Osteoblast (primary cell): ENCODE measurements around the gene PRSS8. TPM values are rescaled to one million over a fixed set of nuclear protein-coding genes. Genes with fewer than 3 reads are reported as not detected.

ENCODE experiments used
- DNase-seq: peaks from one replicate; pipeline ENCODE4 v3.0.0; 2011; ENCODE audit warnings: low spot score, mixed read lengths; ENCODE audit not compliant: insufficient read length; ENCODE audit errors: missing footprints
- H2AFZ ChIP-seq: 2 replicates; pipeline ENCODE4 v1.6.0; 2011; ENCODE audit warnings: mild to moderate bottlenecking, low read length
- H3K27ac ChIP-seq: 2 replicates; pipeline ENCODE4 v1.5.1; 2011; ENCODE audit warnings: mild to moderate bottlenecking, low read depth, low read length, moderate library complexity
- H3K27me3 ChIP-seq: 2 replicates; pipeline ENCODE4 v1.6.0; 2012; ENCODE audit warnings: mild to moderate bottlenecking, control low read depth, inconsistent platforms, low read length, moderate library complexity; ENCODE audit not compliant: insufficient read depth
- H3K36me3 ChIP-seq: 2 replicates; pipeline ENCODE4 v1.5.1; 2011; ENCODE audit warnings: mild to moderate bottlenecking, low read length, control low read depth, moderate library complexity; ENCODE audit not compliant: insufficient read depth
- H3K4me1 ChIP-seq: 2 replicates; pipeline ENCODE4 v1.5.1; 2011; ENCODE audit warnings: mild to moderate bottlenecking, low read length, control low read depth, moderate library complexity; ENCODE audit not compliant: insufficient read depth
- H3K4me2 ChIP-seq: 2 replicates; pipeline ENCODE4 v1.6.0; 2011; ENCODE audit warnings: mild to moderate bottlenecking, low read length; ENCODE audit not compliant: insufficient read depth
- H3K4me3 ChIP-seq: fragments of 200-600 bp; sonication (generic); 3 replicates; pipeline ENCODE4 v1.5.1; 2012; ENCODE audit warnings: mild to moderate bottlenecking, low read length, inconsistent platforms; ENCODE audit not compliant: insufficient read depth
- H3K79me2 ChIP-seq: 2 replicates; pipeline ENCODE4 v1.6.0; 2012; ENCODE audit warnings: mild to moderate bottlenecking, low read length, control low read depth, inconsistent platforms; ENCODE audit not compliant: insufficient read depth
- H3K9me3 ChIP-seq: 2 replicates; pipeline ENCODE4 v1.5.1; 2011; ENCODE audit warnings: low read depth, low read length, control low read depth
- H4K20me1 ChIP-seq: 2 replicates; pipeline ENCODE4 v1.6.0; 2012; ENCODE audit warnings: mild to moderate bottlenecking, low read length, control low read depth; ENCODE audit not compliant: insufficient read depth
- small RNA-seq: library from RNA; depleted of rRNA; stranded (forward); fragments of <200 nt; gene quantifications from one replicate; pipeline ENCODE3, GENCODE V24; 2012
- total RNA-seq: library from RNA; depleted of rRNA; stranded (reverse); fragments of >200 nt; gene quantifications from 2 replicates; pipeline ENCODE4 v1.2.3, GENCODE V29; 2012
- TF ChIP-seq, protein P1 (sequence below): IDR thresholded peaks from 2 replicates; pipeline ENCODE4 v1.5.1; 2011; ENCODE audit warnings: mild to moderate bottlenecking, low read depth, low read length, moderate library complexity; ENCODE audit errors: extremely low read depth

The PRSS8 gene
- total RNA-seq, 1 donor, result not detected

DNA sequence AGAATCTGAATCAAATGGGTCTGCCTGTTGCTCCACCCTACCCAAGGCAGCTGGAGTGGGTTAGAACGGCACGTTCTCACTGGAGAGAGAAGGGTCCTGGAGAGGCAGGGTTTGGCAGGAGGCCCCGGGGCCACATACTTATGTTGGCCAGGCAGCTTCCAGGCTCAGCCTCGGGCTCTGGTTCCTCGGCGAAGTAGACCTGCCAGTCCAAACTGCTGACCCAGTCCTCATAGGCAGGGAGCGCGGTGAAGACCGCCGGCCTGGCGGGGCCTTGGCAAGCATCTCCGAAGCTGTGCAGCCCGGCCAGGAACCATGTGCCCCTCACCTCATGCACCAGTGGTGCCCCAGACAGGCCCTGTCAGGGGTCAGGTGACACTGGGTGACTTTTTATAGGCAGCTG is 51.5 kb downstream of the PRSS8 start:
- Histone ChIP-seq H3K36me3 (peaks cover 23% of the 10 kb centered on the region), H3K4me3 (no peak overlapping the region), H3K27ac (no peak overlapping the region), H3K27me3 (no peaks in the 10 kb centered on the region), H4K20me1 (no peaks in the 10 kb centered on the region), H3K4me2 (no peak overlapping the region), H3K79me2 (peaks cover 45% of the 10 kb centered on the region), H3K4me1 (no peaks in the 10 kb centered on the region), H2AFZ (no peak overlapping the region), H3K9me3 (no peaks in the 10 kb centered on the region)
- DNase-seq, result peak; percentile 34
- TF ChIP-seq, protein P1, sequence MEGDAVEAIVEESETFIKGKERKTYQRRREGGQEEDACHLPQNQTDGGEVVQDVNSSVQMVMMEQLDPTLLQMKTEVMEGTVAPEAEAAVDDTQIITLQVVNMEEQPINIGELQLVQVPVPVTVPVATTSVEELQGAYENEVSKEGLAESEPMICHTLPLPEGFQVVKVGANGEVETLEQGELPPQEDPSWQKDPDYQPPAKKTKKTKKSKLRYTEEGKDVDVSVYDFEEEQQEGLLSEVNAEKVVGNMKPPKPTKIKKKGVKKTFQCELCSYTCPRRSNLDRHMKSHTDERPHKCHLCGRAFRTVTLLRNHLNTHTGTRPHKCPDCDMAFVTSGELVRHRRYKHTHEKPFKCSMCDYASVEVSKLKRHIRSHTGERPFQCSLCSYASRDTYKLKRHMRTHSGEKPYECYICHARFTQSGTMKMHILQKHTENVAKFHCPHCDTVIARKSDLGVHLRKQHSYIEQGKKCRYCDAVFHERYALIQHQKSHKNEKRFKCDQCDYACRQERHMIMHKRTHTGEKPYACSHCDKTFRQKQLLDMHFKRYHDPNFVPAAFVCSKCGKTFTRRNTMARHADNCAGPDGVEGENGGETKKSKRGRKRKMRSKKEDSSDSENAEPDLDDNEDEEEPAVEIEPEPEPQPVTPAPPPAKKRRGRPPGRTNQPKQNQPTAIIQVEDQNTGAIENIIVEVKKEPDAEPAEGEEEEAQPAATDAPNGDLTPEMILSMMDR, result no peak

DNA sequence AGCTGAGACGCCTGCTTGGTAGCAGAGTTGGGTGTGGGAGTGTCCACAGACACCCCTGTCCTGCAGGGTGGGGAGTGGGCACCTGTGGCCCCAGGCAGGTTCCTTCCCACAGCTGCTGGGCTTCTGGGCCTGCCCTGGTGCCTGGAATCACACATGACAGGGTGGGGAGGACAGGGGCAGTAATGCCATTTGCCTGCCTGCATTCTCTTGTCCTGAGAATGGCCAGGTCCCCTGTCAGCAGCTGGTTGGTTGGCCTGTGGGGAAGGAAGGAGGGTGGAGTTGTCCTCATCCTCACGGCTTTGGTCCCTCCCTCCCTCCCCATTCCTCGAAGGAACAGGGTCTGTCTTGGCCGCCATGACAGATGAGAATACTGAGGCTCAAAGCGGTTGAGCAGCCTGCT is 52.0 kb downstream of the PRSS8 start:
- peaks cover 22% of the 10 kb centered on the region for H3K36me3 ChIP-seq
- H2AFZ ChIP-seq, result no peak overlapping the region
- H3K4me3 ChIP-seq, result no peak overlapping the region
- H3K4me1 ChIP-seq, result no peaks in the 10 kb centered on the region
- DNase-seq, result peak; percentile 82
- no peak overlapping the region for H3K27ac ChIP-seq
- no peaks in the 10 kb centered on the region for H3K9me3 ChIP-seq
- no peaks in the 10 kb centered on the region for H4K20me1 ChIP-seq
- no peak overlapping the region for H3K4me2 ChIP-seq
- H3K79me2 ChIP-seq, result peaks cover 45% of the 10 kb centered on the region
- no peaks in the 10 kb centered on the region for H3K27me3 ChIP-seq
- TF ChIP-seq, protein P1, result no peak

DNA sequence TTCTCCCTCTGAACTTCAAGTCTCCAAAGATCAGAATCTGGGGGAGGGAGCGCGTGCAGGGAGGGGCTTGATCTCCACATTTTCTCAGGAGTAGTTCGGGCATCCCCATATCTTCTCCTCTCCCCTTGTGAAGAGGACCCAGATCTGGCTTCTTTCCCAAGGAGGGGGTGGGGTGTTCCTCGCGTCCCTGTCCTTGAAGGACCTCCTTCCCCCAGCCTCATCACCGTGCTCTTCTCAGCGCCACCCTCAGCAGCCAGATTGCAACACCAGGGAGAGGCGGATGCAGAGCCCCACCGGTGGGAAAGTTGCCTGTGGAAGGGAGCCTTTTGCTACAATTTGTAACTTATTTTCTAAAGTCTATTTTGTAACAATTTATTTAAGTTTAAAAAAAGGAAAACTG is 52.4 kb downstream of the PRSS8 start:
- no peak overlapping the region for H2AFZ ChIP-seq
- no peaks in the 10 kb centered on the region for H4K20me1 ChIP-seq
- peaks cover 26% of the 10 kb centered on the region for H3K36me3 ChIP-seq
- no peaks in the 10 kb centered on the region for H3K4me1 ChIP-seq
- H3K27ac ChIP-seq, result no peak overlapping the region
- no peak overlapping the region for H3K4me3 ChIP-seq
- TF ChIP-seq, protein P1, result no peak
- H3K9me3 ChIP-seq, result no peaks in the 10 kb centered on the region
- no peak overlapping the region for H3K4me2 ChIP-seq
- no peaks in the 10 kb centered on the region for H3K27me3 ChIP-seq
- peak; percentile 86 for DNase-seq
- H3K79me2 ChIP-seq, result peaks cover 45% of the 10 kb centered on the region

DNA sequence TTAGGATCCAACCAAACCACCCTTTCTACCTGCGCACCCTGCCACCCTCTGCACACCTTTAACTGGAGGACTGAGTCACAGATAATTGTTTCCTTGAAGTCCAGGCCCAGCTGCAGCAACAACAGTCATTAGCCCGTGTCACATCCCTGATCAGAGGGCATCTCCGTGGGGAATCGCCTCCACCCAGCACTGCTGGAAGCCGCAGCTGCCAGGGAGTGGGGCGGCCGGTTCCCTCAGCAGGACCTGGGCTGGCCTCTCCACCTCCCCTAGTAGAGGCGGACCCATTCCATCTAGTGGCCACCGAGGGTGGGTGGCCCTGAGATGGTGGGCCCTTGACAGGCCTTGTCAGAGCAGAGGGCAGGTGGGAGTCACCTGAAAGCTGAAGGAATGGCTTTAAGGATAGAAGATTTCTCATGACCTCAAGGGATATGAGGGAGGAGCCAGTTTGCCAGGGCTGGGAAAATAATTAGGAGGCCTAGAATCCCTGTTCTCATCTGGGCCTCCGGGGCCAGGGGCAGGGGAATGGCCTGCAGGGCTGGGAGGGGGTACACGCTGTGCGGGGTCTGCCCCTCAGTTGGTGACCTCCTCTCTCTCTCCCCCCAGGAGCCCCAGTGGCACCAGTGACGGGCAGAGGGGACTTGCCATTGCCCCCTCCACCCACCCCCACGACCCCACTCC is 53.0 kb downstream of the PRSS8 start:
- no peaks in the 10 kb centered on the region for H3K9me3 ChIP-seq
- H3K79me2 ChIP-seq, result peaks cover 48% of the 10 kb centered on the region
- no peaks in the 10 kb centered on the region for H3K4me1 ChIP-seq
- H3K36me3 ChIP-seq, result peaks cover 32% of the 10 kb centered on the region
- TF ChIP-seq, protein P1, result no peak
- peak; percentile 61 for DNase-seq
- no peak overlapping the region for H2AFZ ChIP-seq
- no peaks in the 10 kb centered on the region for H4K20me1 ChIP-seq
- H3K27ac ChIP-seq, result no peak overlapping the region
- H3K4me2 ChIP-seq, result no peak overlapping the region
- H3K4me3 ChIP-seq, result no peak overlapping the region
- H3K27me3 ChIP-seq, result no peaks in the 10 kb centered on the region

Small RNA genes within 50 kb of the gene (small RNA-seq; reads per million reads assigned to genes)
- gene AC009088.4 (not detected), gene NDUFA3P6 (not detected)

Other genes with a start within 250 kb of the PRSS8 start
- 33.3 and 36.2 TPM in 2 replicates for gene BCL7C, start 241.7 kb downstream of the PRSS8 start, total RNA-seq
- gene CTF1, start 239.1 kb downstream of the PRSS8 start, total RNA-seq, result 2.9 and 3.3 TPM in 2 replicates
- 12.7 and 14.5 TPM in 2 replicates for gene FBXL19, start 212.2 kb downstream of the PRSS8 start, total RNA-seq
- gene ORAI3, start 186.7 kb downstream of the PRSS8 start, total RNA-seq, result 63.3 and 66.0 TPM in 2 replicates
- 2.2 and 2.9 TPM in 2 replicates for gene SETD1A, start 178.0 kb downstream of the PRSS8 start, total RNA-seq
- 45.6 and 47.7 TPM in 2 replicates for gene HSD3B7, start 150.5 kb downstream of the PRSS8 start, total RNA-seq
- gene STX1B, start 125.1 kb downstream of the PRSS8 start, total RNA-seq, result 0.72 and 2.9 TPM in 2 replicates
- 26.8 and 30.6 TPM in 2 replicates for gene STX4, start 102.2 kb downstream of the PRSS8 start, total RNA-seq
- 14.4 and 14.5 TPM in 2 replicates for gene ZNF668, start 61.5 kb downstream of the PRSS8 start, total RNA-seq
- gene ZNF646, start 61.3 kb downstream of the PRSS8 start, total RNA-seq, result 15.6 and 18.5 TPM in 2 replicates
- 2.7 and 2.9 TPM in 2 replicates for gene PRSS53, start 46.8 kb downstream of the PRSS8 start, total RNA-seq
- 132 and 147 TPM in 2 replicates for gene VKORC1, start 40.9 kb downstream of the PRSS8 start, total RNA-seq
- gene BCKDK, start 27.3 kb downstream of the PRSS8 start, total RNA-seq, result 25.9 and 30.0 TPM in 2 replicates
- 31.8 and 35.1 TPM in 2 replicates for gene KAT8, start 18.1 kb downstream of the PRSS8 start, total RNA-seq
- gene PRSS36, start 14.3 kb upstream of the PRSS8 start, total RNA-seq, result 0.29 TPM in 1 of 2 replicates, not detected in the other
- 24.2 and 30.4 TPM in 2 replicates for gene FUS, start 44.4 kb upstream of the PRSS8 start, total RNA-seq
- gene PYCARD, start 67.0 kb upstream of the PRSS8 start, total RNA-seq, result 53.9 and 61.5 TPM in 2 replicates
- gene TRIM72, start 78.4 kb upstream of the PRSS8 start, total RNA-seq, result not detected in 2 replicates
- gene PYDC1, start 81.4 kb upstream of the PRSS8 start, total RNA-seq, result not detected in 2 replicates
- gene ITGAM, start 124.2 kb upstream of the PRSS8 start, total RNA-seq, result 0.36 TPM in 1 of 2 replicates, not detected in the other
- gene ITGAX, start 219.4 kb upstream of the PRSS8 start, total RNA-seq, result under 0.01 and 0.36 TPM in 2 replicates